Ovary (tissue), 3 donors: ENCODE data around the gene SLA2.

Source experiments
- EP300 ChIP-seq: sonication (generic); formaldehyde crosslinking; IDR thresholded peaks from one replicate; pipeline ENCODE4 v1.6.1; 2017; ENCODE audit warnings: antibody characterized with exemption
- POLR2A ChIP-seq: fragments of 450-650 bp; IDR thresholded peaks from one replicate; pipeline ENCODE4 v1.6.1; 2017; ENCODE audit warnings: antibody characterized with exemption, mild to moderate bottlenecking, moderate library complexity
- TF ChIP-seq, protein P1 (sequence below), 3 donors: fragments of 450-650 bp in 2 of 3; fragments of 200-600 bp in 1 of 3; IDR thresholded peaks; one replicate each; pipeline versions ENCODE4 v1.5.1 to v1.8.0; 2016 to 2022; ENCODE audit warnings: antibody characterized with exemption in 3 of 3, mild to moderate bottlenecking in 1 of 3
- donor health status: DM: no; HTN: no; CAD: no.

GRCh38 chr20:36677422-36677771 is 31.4 kb upstream of the SLA2 start:
- TF ChIP-seq, protein P1, sequence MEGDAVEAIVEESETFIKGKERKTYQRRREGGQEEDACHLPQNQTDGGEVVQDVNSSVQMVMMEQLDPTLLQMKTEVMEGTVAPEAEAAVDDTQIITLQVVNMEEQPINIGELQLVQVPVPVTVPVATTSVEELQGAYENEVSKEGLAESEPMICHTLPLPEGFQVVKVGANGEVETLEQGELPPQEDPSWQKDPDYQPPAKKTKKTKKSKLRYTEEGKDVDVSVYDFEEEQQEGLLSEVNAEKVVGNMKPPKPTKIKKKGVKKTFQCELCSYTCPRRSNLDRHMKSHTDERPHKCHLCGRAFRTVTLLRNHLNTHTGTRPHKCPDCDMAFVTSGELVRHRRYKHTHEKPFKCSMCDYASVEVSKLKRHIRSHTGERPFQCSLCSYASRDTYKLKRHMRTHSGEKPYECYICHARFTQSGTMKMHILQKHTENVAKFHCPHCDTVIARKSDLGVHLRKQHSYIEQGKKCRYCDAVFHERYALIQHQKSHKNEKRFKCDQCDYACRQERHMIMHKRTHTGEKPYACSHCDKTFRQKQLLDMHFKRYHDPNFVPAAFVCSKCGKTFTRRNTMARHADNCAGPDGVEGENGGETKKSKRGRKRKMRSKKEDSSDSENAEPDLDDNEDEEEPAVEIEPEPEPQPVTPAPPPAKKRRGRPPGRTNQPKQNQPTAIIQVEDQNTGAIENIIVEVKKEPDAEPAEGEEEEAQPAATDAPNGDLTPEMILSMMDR (IDR thresholded peaks at IDR 0.05): no peak
- TF ChIP-seq EP300 (no peak), POLR2A (no peak)
